ENCODE results near the gene MSN.

GRCh38 chrX:65697211-65697641, 29.8 kb downstream of the MSN start:
- TF ChIP-seq EZH2 (IDR thresholded peaks at IDR 0.05; ENCODE audit: borderline replicate concordance, low read length) (no peak), CTCF (conservative IDR thresholded peaks at IDR 0.05 in 1 of 2, IDR thresholded peaks at IDR 0.05 in 1 of 2; ENCODE audit: extremely low read depth in 1 of 2, insufficient read depth in 1 of 2, low read depth in 1 of 2, low read length in 2 of 2) (no peak)

All from mammary epithelial cell (primary cell).